ENCODE data around the gene LRRC70. TPM values are rescaled to one million over a fixed set of nuclear protein-coding genes. Genes with fewer than 3 reads are reported as not detected.

The LRRC70 gene
- total RNA-seq, 4 donors from 2014 or later = 0.13 to 1.4 (median 0.80) TPM; not detected in 1

DNA sequence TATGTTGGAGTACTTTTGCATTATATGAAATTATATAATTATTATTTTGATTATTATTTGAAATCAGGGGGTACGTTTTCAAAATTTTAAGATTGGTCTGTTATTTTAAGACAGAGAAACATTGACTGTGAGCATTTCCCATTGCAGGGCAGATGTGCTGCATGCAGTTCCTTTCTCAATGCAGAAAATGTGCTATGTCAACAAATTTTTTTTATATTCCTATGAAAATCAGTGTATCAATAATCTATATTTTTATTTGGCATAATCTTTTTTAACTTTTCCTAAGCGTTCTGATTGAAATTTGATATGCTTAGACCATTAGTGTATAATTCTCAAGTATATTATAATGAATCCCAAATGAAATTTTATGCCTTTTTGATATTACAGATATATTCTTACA lies 41.8 kb upstream of the LRRC70 start:
- Histone ChIP-seq H3K9me3 (no peaks in the 10 kb centered on the region), H3K27me3 (no peaks in the 10 kb centered on the region), H3K27ac (no peak overlapping the region), H3K36me3 (peaks cover 0 to 13% of the 10 kb centered on the region in 2 donors), H3K4me3 (no peak overlapping the region), H3K4me1 (no peaks in the 10 kb centered on the region)
- DNase-seq = no peak
- TF ChIP-seq, protein P1, sequence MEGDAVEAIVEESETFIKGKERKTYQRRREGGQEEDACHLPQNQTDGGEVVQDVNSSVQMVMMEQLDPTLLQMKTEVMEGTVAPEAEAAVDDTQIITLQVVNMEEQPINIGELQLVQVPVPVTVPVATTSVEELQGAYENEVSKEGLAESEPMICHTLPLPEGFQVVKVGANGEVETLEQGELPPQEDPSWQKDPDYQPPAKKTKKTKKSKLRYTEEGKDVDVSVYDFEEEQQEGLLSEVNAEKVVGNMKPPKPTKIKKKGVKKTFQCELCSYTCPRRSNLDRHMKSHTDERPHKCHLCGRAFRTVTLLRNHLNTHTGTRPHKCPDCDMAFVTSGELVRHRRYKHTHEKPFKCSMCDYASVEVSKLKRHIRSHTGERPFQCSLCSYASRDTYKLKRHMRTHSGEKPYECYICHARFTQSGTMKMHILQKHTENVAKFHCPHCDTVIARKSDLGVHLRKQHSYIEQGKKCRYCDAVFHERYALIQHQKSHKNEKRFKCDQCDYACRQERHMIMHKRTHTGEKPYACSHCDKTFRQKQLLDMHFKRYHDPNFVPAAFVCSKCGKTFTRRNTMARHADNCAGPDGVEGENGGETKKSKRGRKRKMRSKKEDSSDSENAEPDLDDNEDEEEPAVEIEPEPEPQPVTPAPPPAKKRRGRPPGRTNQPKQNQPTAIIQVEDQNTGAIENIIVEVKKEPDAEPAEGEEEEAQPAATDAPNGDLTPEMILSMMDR (IDR thresholded peaks at IDR 0.05 in 4 of 5, conservative IDR thresholded peaks at IDR 0.05 in 1 of 5) = no peak
- no peak for TF ChIP-seq POLR2A (IDR thresholded peaks at IDR 0.05)
- ATAC-seq = no peak
- in situ Hi-C loops (cut with MboI; ENCODE audit: low sequenced_read_pairs in 4 of 4) (no loop called here), intact Hi-C loops (cut with DNase I; ENCODE audit: low total_unique reads) (no loop called here)

DNA sequence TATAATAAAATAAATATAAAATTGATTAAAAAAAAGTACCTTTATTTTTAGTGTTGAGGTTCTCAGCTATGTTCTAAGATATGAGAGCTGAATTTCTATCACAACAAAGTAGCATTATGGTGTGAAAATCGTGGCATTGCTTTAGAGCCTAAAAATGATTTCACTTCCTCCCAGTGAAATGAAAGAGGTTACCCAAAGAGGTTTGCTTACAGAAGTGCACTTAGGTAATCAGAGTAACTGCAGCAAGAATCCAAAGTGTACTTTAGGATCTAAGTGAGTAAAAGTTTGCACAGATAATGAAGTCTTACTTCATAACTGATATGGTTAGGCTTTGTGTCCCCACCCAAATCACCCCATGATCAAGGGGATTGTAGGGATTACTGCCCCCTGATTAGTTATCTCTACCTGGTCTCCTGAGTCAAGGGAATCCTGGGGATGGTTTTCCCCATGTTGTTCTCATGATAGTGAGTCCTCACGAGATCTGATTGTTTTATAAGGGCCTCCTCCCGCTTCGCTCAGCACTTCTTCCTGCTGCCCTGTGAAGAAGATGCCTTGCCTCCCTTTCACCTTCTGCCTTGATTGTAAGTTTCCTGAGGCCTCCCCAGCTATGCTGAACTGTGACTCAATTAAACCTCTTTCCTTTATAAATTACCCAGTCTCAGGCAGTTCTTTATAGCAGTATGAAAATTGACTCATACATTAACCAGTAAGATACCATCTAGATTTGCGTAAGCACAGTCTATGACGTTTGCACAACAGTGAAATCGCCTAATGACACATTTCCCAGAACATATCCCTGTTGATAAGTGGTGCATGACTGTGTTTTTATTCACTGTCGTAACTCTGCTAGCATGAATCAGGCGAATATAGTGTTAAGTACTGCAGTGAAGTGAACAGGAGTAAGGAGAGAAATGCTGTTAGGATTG lies 40.3 kb upstream of the LRRC70 start:
- Histone ChIP-seq H3K27me3 (no peaks in the 10 kb centered on the region), H3K9me3 (no peaks in the 10 kb centered on the region), H3K4me1 (no peaks in the 10 kb centered on the region), H3K36me3 (peaks cover 0 to 3% of the 10 kb centered on the region in 2 donors), H3K27ac (no peak overlapping the region), H3K4me3 (no peak overlapping the region)
- TF ChIP-seq, protein P1 (IDR thresholded peaks at IDR 0.05 in 4 of 5, conservative IDR thresholded peaks at IDR 0.05 in 1 of 5) = no peak
- TF ChIP-seq POLR2A (IDR thresholded peaks at IDR 0.05) = no peak
- DNase-seq (no peak), ATAC-seq (no peak)
- in situ Hi-C loops (cut with MboI; ENCODE audit: low sequenced_read_pairs in 4 of 4) (no loop called here), intact Hi-C loops (cut with DNase I; ENCODE audit: low total_unique reads) (no loop called here)

DNA sequence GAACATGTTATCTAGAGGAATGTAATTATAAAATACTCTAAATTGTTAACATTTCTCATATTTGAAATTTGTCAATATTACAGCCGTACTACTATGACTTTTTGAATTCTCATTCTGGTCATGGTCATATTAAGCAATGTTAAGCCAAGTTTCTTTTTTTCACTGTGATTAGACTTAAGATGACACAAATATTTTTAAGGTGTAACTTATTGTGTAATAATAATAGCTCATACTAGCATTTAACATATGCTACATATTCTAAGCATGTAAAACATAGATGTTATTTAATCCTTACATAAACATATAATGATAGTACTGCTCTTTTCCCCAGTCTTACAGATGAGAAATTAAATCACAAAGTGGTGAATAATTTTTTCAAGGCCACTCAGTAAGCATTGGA lies 35.9 kb upstream of the LRRC70 start:
- Histone ChIP-seq H3K9me3 (no peaks in the 10 kb centered on the region), H3K4me3 (no peak overlapping the region), H3K36me3 (no peaks in the 10 kb centered on the region), H3K27ac (no peak overlapping the region), H3K4me1 (no peaks in the 10 kb centered on the region), H3K27me3 (no peaks in the 10 kb centered on the region)
- in situ Hi-C loops (cut with MboI; ENCODE audit: low sequenced_read_pairs in 4 of 4) (no loop called here), intact Hi-C loops (cut with DNase I; ENCODE audit: low total_unique reads) (no loop called here)
- no peak for DNase-seq
- TF ChIP-seq POLR2A (IDR thresholded peaks at IDR 0.05) = no peak
- TF ChIP-seq, protein P1 (IDR thresholded peaks at IDR 0.05 in 4 of 5, conservative IDR thresholded peaks at IDR 0.05 in 1 of 5) = no peak
- no peak for ATAC-seq

DNA sequence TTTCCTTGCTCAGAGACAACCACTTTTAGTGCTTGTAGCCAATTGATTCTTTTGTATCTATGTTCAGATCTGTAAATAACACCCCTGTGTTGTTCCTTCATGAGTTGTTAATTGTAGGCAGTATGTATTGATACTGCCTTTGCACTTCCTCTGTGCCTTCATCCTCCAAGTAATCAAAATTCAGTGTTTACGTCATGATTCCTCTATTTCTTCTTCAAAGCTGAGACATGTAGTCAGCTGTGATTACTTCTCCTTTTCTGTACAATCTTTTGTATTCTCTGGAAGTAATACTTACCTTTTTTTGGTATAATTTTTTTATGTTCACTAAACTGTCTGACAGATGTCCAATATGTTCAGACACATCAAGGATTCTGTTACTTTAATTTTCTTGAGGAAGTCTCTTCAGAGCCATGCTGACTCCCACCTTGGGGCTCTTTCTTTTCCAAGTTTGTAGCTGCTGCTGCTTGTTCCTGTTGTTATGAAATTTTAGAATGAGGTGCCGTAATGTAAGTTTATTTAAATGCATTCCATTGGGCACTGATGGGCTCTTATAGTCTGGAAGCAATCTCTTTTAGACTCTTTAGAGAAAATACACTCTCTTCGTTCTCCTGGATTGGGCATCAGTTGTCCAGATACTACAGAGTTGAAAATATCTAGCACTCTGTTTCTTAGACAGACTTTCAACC lies 30.5 kb upstream of the LRRC70 start:
- no peak overlapping the region for H3K27ac ChIP-seq
- TF ChIP-seq, protein P1 (IDR thresholded peaks at IDR 0.05 in 4 of 5, conservative IDR thresholded peaks at IDR 0.05 in 1 of 5) = no peak
- no peak for TF ChIP-seq POLR2A (IDR thresholded peaks at IDR 0.05)
- no peaks in the 10 kb centered on the region for H3K27me3 ChIP-seq
- H3K4me1 ChIP-seq = no peaks in the 10 kb centered on the region
- no peak for DNase-seq
- ATAC-seq = no peak
- H3K4me3 ChIP-seq = no peak overlapping the region
- peaks cover 0 to 8% of the 10 kb centered on the region in 2 donors for H3K36me3 ChIP-seq
- intact Hi-C loops (cut with DNase I; ENCODE audit: low total_unique reads) = no loop called here
- no peaks in the 10 kb centered on the region for H3K9me3 ChIP-seq
- in situ Hi-C loops (cut with MboI; ENCODE audit: low sequenced_read_pairs in 4 of 4) = no loop called here

Measured in gastrocnemius medialis (tissue), 4 donors.